Measurements from ENCODE around the gene TNNI2. TPM values are rescaled to one million over a fixed set of nuclear protein-coding genes. Genes with fewer than 3 reads are reported as not detected.

The TNNI2 gene
- polyA plus RNA-seq, 1 donor from 2014 or later, result not detected

GRCh38 chr11:1830004-1830321 lies 8.8 kb upstream of the TNNI2 start:
- no peaks in the 10 kb centered on the region for H3K9me2 ChIP-seq (ENCODE audit: insufficient read depth, low read length)
- no peaks in the 10 kb centered on the region for H4K20me1 ChIP-seq (ENCODE audit: insufficient read depth)
- H3F3A ChIP-seq (ENCODE audit: insufficient read depth, low read length, poor library complexity, severe bottlenecking), result no peaks in the 10 kb centered on the region
- H3K4me3 ChIP-seq (ENCODE audit: low read length), result no peak overlapping the region
- H3K36me3 ChIP-seq (ENCODE audit: insufficient read depth, low read length), result no peaks in the 10 kb centered on the region
- H3K9ac ChIP-seq (ENCODE audit: low read length), result no peak overlapping the region
- TF ChIP-seq TAF1 (IDR thresholded peaks at IDR 0.05; ENCODE audit: low read depth) (no peak), EP300 (conservative IDR thresholded peaks at IDR 0.05; ENCODE audit: poor library complexity, severe bottlenecking) (no peak)
- H3K79me2 ChIP-seq (replicated peaks; ENCODE audit: insufficient read depth, low read length), result no peaks in the 10 kb centered on the region
- H3K4me2 ChIP-seq (ENCODE audit: low read length), result no peak overlapping the region
- H3K27me3 ChIP-seq (ENCODE audit: insufficient read depth, low read depth, low read length), result no peaks in the 10 kb centered on the region
- no peak overlapping the region for H2AFZ ChIP-seq (ENCODE audit: low read depth, low read length)
- no peaks in the 10 kb centered on the region for H3K9me3 ChIP-seq (ENCODE audit: low read length)
- no peak overlapping the region for H3K27ac ChIP-seq (ENCODE audit: low read length)

- Histone ChIP-seq H3K79me2 (replicated peaks; ENCODE audit: insufficient read depth, low read length) (no peaks in the 10 kb centered on the region), H4K20me1 (ENCODE audit: insufficient read depth) (no peaks in the 10 kb centered on the region), H3F3A (ENCODE audit: insufficient read depth, low read length, poor library complexity, severe bottlenecking) (no peaks in the 10 kb centered on the region), H3K9me3 (ENCODE audit: low read length) (no peaks in the 10 kb centered on the region), H3K27me3 (ENCODE audit: insufficient read depth, low read depth, low read length) (no peaks in the 10 kb centered on the region), H3K9me2 (ENCODE audit: insufficient read depth, low read length) (no peaks in the 10 kb centered on the region), H2AFZ (ENCODE audit: low read depth, low read length) (no peak overlapping the region), H3K36me3 (ENCODE audit: insufficient read depth, low read length) (no peaks in the 10 kb centered on the region), H3K9ac (ENCODE audit: low read length) (no peak overlapping the region), H3K27ac (ENCODE audit: low read length) (no peak overlapping the region), H3K4me2 (ENCODE audit: low read length) (no peak overlapping the region), H3K4me3 (ENCODE audit: low read length) (no peak overlapping the region)
- no peak for TF ChIP-seq CTCF (IDR thresholded peaks at IDR 0.05; ENCODE audit: poor library complexity, severe bottlenecking)
- no peak for TF ChIP-seq SMC3 (conservative IDR thresholded peaks at IDR 0.05; ENCODE audit: poor library complexity)
- TF ChIP-seq RAD21 (conservative IDR thresholded peaks at IDR 0.05), result no peak
- TF ChIP-seq REST (IDR thresholded peaks at IDR 0.05; ENCODE audit: borderline replicate concordance), result no peak
- no peak for TF ChIP-seq POLR2AphosphoS5 (IDR thresholded peaks at IDR 0.05)
- TF ChIP-seq EZH2 (IDR thresholded peaks at IDR 0.05; ENCODE audit: borderline replicate concordance, insufficient read depth, low read length, poor library complexity, severe bottlenecking), result no peak
- TF ChIP-seq EP300 (conservative IDR thresholded peaks at IDR 0.05; ENCODE audit: poor library complexity, severe bottlenecking), result no peak
- no peak for TF ChIP-seq TAF1 (IDR thresholded peaks at IDR 0.05; ENCODE audit: low read depth)
- no peak for TF ChIP-seq MXI1 (conservative IDR thresholded peaks at IDR 0.05; ENCODE audit: poor library complexity, severe bottlenecking)
These were observed 8.2 kb upstream of the TNNI2 start for GRCh38 chr11:1830322-1831223.
